ENCODE data around the gene POLL.

DNA sequence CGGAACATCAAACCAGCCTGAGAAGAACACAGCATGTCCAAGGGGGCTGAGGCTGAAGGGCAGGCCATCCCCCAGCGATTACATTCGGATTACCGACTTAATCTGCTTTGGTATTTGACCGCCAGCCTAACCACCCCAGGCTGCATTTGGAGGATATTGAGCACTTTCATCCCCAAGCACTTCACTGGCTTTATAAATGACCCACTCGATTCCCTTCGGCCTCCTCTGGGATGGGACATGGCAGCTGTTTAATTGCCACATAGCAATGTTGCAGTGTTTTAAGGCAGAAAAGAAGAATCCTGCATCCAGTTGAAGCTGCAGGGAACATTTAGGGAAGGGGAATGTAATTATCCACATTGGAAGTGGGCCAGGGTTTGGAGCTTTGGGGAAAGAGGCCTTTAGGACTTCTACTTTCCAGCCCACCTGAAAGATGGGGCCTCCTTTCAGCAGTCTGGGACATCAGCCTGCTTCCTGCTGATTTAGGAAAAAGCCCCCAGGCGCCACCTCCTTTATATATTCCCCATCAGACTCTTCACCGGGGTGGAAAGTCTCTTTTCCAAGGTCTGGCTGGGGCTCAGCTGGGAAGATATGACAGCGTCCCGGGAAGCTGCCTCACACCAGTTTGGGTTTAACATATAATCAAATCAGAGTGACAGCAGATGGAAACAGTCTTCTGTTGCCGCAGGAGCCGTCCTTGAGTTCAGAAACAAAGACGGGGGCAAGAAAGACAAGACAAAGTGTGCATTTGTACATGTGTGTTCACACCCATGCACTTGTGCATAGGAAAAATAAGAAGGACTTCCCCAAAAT lies 9.2 kb upstream of the POLL start:
- TF ChIP-seq CTCF (optimal IDR thresholded peaks at IDR 0.05 in 1 of 3, IDR thresholded peaks at IDR 0.05 in 1 of 3, conservative IDR thresholded peaks at IDR 0.05 in 1 of 3; ENCODE audit: extremely low read depth in 1 of 3, insufficient read depth in 2 of 3, low read length in 3 of 3) (no peak), EZH2 (IDR thresholded peaks at IDR 0.05; ENCODE audit: low read length) (no peak)

Data from keratinocyte (primary cell).